ENCODE results near the gene MFSD11.

DNA sequence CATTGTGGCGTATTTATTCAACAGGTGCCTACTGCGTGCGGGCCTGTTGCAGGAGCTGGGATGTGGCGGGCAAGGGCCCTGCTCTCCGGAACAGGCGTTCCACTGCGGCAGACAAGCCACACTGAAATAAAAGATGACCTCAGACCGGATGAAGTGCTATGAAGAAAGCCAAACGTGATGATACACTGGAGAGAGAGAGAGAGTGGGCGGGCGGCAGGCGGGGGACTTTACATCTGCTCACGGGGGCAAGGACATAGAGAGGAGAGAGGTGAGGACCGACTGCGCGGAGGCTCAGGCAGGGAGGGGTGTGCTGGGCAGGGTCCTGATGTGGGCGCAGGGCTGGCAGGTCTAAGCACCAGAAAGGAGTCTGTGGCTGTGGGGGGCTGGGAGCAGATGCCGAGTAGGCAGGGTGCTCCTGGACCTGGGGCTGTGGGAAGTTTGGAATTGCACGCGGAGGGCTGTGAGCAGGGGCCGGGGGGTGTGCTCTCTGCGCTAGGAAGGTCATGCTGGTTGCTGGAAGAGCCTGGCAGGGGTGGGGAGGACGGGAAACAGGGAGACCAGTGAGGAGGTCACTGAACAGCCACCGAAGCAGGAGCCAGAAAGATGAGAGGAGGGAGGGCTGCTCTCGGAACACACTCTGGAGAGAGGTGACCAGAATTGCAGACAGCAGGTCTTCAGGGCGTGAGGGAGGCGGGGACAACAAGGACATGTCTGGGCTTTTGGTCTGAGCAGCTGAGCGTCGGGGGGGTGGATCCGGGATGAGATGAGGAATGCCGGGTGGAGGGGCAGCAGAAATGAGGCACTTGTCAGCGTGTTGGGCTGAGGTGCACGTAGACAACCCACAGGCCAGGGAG is 37.1 kb upstream of the MFSD11 start:
- TF ChIP-seq, protein P1, sequence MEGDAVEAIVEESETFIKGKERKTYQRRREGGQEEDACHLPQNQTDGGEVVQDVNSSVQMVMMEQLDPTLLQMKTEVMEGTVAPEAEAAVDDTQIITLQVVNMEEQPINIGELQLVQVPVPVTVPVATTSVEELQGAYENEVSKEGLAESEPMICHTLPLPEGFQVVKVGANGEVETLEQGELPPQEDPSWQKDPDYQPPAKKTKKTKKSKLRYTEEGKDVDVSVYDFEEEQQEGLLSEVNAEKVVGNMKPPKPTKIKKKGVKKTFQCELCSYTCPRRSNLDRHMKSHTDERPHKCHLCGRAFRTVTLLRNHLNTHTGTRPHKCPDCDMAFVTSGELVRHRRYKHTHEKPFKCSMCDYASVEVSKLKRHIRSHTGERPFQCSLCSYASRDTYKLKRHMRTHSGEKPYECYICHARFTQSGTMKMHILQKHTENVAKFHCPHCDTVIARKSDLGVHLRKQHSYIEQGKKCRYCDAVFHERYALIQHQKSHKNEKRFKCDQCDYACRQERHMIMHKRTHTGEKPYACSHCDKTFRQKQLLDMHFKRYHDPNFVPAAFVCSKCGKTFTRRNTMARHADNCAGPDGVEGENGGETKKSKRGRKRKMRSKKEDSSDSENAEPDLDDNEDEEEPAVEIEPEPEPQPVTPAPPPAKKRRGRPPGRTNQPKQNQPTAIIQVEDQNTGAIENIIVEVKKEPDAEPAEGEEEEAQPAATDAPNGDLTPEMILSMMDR (conservative IDR thresholded peaks at IDR 0.05; ENCODE audit: low read depth, low read length), result no peak
- TF ChIP-seq POLR2A (IDR thresholded peaks at IDR 0.05; ENCODE audit: low read depth, low read length) (peak; percentile 76), MXI1 (IDR thresholded peaks at IDR 0.05; ENCODE audit: borderline replicate concordance, low read depth, low read length) (0 out of 2 replicates have a peak, but pooled peaks have one; percentile 8), CEBPB (IDR thresholded peaks at IDR 0.05; ENCODE audit: low read depth, low read length) (peak; percentile 81), RAD21 (IDR thresholded peaks at IDR 0.05; ENCODE audit: low read length) (no peak), RFX5 (IDR thresholded peaks at IDR 0.05; ENCODE audit: low read depth, low read length) (no peak), MAZ (IDR thresholded peaks at IDR 0.05; ENCODE audit: borderline replicate concordance, low read depth, low read length) (peak; percentile 91), FOS (IDR thresholded peaks at IDR 0.05; ENCODE audit: low read depth, low read length) (peak; percentile 73), SMC3 (IDR thresholded peaks at IDR 0.05; ENCODE audit: low read depth, low read length) (no peak), MAFK (IDR thresholded peaks at IDR 0.05; ENCODE audit: low read depth, low read length) (no peak)
- TF ChIP-seq, protein P2, sequence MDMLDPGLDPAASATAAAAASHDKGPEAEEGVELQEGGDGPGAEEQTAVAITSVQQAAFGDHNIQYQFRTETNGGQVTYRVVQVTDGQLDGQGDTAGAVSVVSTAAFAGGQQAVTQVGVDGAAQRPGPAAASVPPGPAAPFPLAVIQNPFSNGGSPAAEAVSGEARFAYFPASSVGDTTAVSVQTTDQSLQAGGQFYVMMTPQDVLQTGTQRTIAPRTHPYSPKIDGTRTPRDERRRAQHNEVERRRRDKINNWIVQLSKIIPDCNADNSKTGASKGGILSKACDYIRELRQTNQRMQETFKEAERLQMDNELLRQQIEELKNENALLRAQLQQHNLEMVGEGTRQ (IDR thresholded peaks at IDR 0.05; ENCODE audit: low read depth, low read length), result no peak
- TF ChIP-seq, protein P3, sequence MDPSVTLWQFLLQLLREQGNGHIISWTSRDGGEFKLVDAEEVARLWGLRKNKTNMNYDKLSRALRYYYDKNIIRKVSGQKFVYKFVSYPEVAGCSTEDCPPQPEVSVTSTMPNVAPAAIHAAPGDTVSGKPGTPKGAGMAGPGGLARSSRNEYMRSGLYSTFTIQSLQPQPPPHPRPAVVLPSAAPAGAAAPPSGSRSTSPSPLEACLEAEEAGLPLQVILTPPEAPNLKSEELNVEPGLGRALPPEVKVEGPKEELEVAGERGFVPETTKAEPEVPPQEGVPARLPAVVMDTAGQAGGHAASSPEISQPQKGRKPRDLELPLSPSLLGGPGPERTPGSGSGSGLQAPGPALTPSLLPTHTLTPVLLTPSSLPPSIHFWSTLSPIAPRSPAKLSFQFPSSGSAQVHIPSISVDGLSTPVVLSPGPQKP (IDR thresholded peaks at IDR 0.05; ENCODE audit: borderline replicate concordance, low read depth, low read length), result no peak

Measured in IMR-90 (cell line).